ENCODE measurements around the gene SPRR1A. TPM values are rescaled to one million over a fixed set of nuclear protein-coding genes. Genes with fewer than 3 reads are reported as not detected.
A peak's percentile ranks its signal among the peaks of the same experiment; 100 is the strongest.

SPRR1A gene
- polyA plus RNA-seq, 1 donor (not counting 4 experiments of a cell fraction or from before 2014, with no cell fraction given), result 18.0 TPM

DNA sequence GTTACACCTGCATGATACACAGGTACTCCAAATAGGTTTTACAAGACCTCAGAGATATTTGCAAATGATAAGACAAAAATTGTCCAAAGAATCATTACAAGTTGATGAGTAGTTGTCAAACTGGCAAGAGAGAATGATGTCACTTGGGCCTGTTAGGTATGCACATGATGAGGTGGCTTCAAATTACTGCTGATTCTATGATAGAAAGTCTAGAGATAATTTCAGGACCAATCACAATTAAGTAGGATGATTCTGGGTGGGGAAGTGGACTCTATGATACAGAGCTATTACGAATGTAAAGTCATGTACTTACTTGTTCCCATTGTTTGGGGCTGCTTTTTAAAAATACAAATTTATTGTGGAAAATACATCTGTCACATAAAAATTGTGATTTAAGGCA lies 41.9 kb downstream of the SPRR1A start:
- DNase-seq (ENCODE audit: low read depth, low spot score), result no peak
- H3K9me1 ChIP-seq (ENCODE audit: control insufficient read depth, extremely low read depth, insufficient read depth, low read length), result no peaks in the 10 kb centered on the region

DNA sequence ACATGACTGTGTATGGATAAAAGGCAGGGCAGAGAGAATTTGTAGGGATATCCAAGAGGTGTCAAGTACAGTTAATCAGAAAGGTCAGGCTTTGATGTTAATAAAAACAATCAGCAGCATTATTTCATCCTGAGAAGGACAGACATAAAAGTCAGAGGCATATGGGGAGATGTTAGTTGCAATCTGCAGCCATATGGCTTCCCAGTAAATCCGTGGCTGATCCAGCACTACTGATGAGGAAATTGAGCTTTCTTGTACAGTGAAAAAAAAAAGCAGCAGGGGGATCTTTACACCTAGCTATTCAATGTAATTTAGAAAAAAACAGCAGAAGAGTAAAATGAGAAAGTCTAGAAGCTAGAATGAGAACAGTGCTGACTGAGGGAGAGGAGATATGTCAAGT lies 44.9 kb downstream of the SPRR1A start:
- Histone ChIP-seq H3K79me2 (ENCODE audit: control insufficient read depth, insufficient read depth, low read length) (no peaks in the 10 kb centered on the region), H3K9me1 (ENCODE audit: control insufficient read depth, extremely low read depth, insufficient read depth, low read length) (no peaks in the 10 kb centered on the region), H3K9ac (ENCODE audit: control insufficient read depth, extremely low read depth, insufficient read depth, low read length) (no peak overlapping the region), H3K27me3 (ENCODE audit: control insufficient read depth, extremely low read depth, insufficient read depth, low read length) (no peaks in the 10 kb centered on the region), H3K9me3 (ENCODE audit: control insufficient read depth, low read depth, low read length) (no peaks in the 10 kb centered on the region), H3K27ac (ENCODE audit: control insufficient read depth, insufficient read depth, low read length) (no peak overlapping the region), H3K4me1 (ENCODE audit: control insufficient read depth, extremely low read depth, insufficient read depth, low read length) (peaks cover 42% of the 10 kb centered on the region), H3K36me3 (ENCODE audit: control insufficient read depth in 2 of 2, extremely low read depth in 1 of 2, insufficient read depth in 2 of 2, low read length in 2 of 2) (no peaks in the 10 kb centered on the region), H3K4me2 (ENCODE audit: control insufficient read depth, extremely low read depth, insufficient read depth, low read depth, low read length) (no peak overlapping the region), H4K20me1 (ENCODE audit: control insufficient read depth, extremely low read depth, insufficient read depth, low read length) (no peaks in the 10 kb centered on the region), H3K4me3 (ENCODE audit: control insufficient read depth in 2 of 3, extremely low read depth in 1 of 3, insufficient read depth in 2 of 3, low read depth in 1 of 3, low read length in 3 of 3) (no peak overlapping the region), H2AFZ (ENCODE audit: control insufficient read depth, low read length) (no peak overlapping the region)
- FAIRE-seq (no peak), DNase-seq (ENCODE audit: low read depth, low spot score) (no peak)
- dilution Hi-C loops (cut with MboI; ENCODE audit: extremely low pct_ligation_motif_present, low sequenced_read_pairs), result no loop called here
- TF ChIP-seq, protein P1, sequence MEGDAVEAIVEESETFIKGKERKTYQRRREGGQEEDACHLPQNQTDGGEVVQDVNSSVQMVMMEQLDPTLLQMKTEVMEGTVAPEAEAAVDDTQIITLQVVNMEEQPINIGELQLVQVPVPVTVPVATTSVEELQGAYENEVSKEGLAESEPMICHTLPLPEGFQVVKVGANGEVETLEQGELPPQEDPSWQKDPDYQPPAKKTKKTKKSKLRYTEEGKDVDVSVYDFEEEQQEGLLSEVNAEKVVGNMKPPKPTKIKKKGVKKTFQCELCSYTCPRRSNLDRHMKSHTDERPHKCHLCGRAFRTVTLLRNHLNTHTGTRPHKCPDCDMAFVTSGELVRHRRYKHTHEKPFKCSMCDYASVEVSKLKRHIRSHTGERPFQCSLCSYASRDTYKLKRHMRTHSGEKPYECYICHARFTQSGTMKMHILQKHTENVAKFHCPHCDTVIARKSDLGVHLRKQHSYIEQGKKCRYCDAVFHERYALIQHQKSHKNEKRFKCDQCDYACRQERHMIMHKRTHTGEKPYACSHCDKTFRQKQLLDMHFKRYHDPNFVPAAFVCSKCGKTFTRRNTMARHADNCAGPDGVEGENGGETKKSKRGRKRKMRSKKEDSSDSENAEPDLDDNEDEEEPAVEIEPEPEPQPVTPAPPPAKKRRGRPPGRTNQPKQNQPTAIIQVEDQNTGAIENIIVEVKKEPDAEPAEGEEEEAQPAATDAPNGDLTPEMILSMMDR (optimal IDR thresholded peaks at IDR 0.05 in 1 of 3, IDR thresholded peaks at IDR 0.05 in 1 of 3, conservative IDR thresholded peaks at IDR 0.05 in 1 of 3; ENCODE audit: extremely low read depth in 1 of 3, insufficient read depth in 2 of 3, low read length in 3 of 3), result no peak
- no peak for TF ChIP-seq EZH2 (IDR thresholded peaks at IDR 0.05; ENCODE audit: low read length)

More for the DNA sequence above, 41.9 kb downstream of the SPRR1A start:
- H4K20me1 ChIP-seq (ENCODE audit: control insufficient read depth, extremely low read depth, insufficient read depth, low read length), result no peaks in the 10 kb centered on the region
- H3K4me1 ChIP-seq (ENCODE audit: control insufficient read depth, extremely low read depth, insufficient read depth, low read length), result peaks cover 15% of the 10 kb centered on the region
- no peak overlapping the region for H3K9ac ChIP-seq (ENCODE audit: control insufficient read depth, extremely low read depth, insufficient read depth, low read length)
- H3K4me3 ChIP-seq (ENCODE audit: control insufficient read depth in 2 of 3, extremely low read depth in 1 of 3, insufficient read depth in 2 of 3, low read depth in 1 of 3, low read length in 3 of 3), result no peak overlapping the region
- no peak overlapping the region for H2AFZ ChIP-seq (ENCODE audit: control insufficient read depth, low read length)
- dilution Hi-C loops (cut with MboI; ENCODE audit: extremely low pct_ligation_motif_present, low sequenced_read_pairs), result no loop called here
- H3K4me2 ChIP-seq (ENCODE audit: control insufficient read depth, extremely low read depth, insufficient read depth, low read depth, low read length), result no peak overlapping the region
- H3K9me3 ChIP-seq (ENCODE audit: control insufficient read depth, low read depth, low read length), result no peaks in the 10 kb centered on the region
- H3K79me2 ChIP-seq (ENCODE audit: control insufficient read depth, insufficient read depth, low read length), result no peaks in the 10 kb centered on the region
- H3K36me3 ChIP-seq (ENCODE audit: control insufficient read depth in 2 of 2, extremely low read depth in 1 of 2, insufficient read depth in 2 of 2, low read length in 2 of 2), result no peaks in the 10 kb centered on the region
- TF ChIP-seq, protein P1 (optimal IDR thresholded peaks at IDR 0.05 in 1 of 3, IDR thresholded peaks at IDR 0.05 in 1 of 3, conservative IDR thresholded peaks at IDR 0.05 in 1 of 3; ENCODE audit: extremely low read depth in 1 of 3, insufficient read depth in 2 of 3, low read length in 3 of 3), result no peak
- peak; percentile 49 for FAIRE-seq
- H3K27me3 ChIP-seq (ENCODE audit: control insufficient read depth, extremely low read depth, insufficient read depth, low read length), result no peaks in the 10 kb centered on the region
- no peak overlapping the region for H3K27ac ChIP-seq (ENCODE audit: control insufficient read depth, insufficient read depth, low read length)

Measured in keratinocyte (primary cell).